Hepatocyte (in vitro differentiated cells): ENCODE measurements around the gene CALD1. TPM values are rescaled to one million over a fixed set of nuclear protein-coding genes. Genes with fewer than 3 reads are reported as not detected.

Experiments used
- DNase-seq: peaks from one replicate; pipeline ENCODE4 v3.0.0-alpha.2; 2016; ENCODE audit warnings: low spot score
- H2AFZ ChIP-seq: fragments of 200-600 bp; sonication (generic); 2 replicates; pipeline ENCODE4 v1.6.0; 2016; ENCODE audit warnings: antibody characterized with exemption, mild to moderate bottlenecking
- H3K27ac ChIP-seq: fragments of 200-600 bp; sonication (generic); 2 replicates; pipeline ENCODE4 v1.5.1; 2016; ENCODE audit warnings: mild to moderate bottlenecking
- H3K27me3 ChIP-seq: fragments of 200-600 bp; sonication (generic); 2 replicates; pipeline ENCODE4 v1.6.1; 2016
- H3K36me3 ChIP-seq: fragments of 200-600 bp; sonication (generic); replicated peaks from 2 replicates; pipeline ENCODE4 v1.5.1; 2016; ENCODE audit warnings: low read depth; ENCODE audit not compliant: insufficient read depth
- H3K4me1 ChIP-seq: fragments of 200-600 bp; sonication (generic); 2 replicates; pipeline ENCODE4 v1.5.1; 2016; ENCODE audit warnings: mild to moderate bottlenecking, moderate library complexity; ENCODE audit not compliant: insufficient read depth
- H3K4me2 ChIP-seq: fragments of 200-600 bp; sonication (generic); 2 replicates; pipeline ENCODE4 v1.6.0; 2016
- H3K4me3 ChIP-seq: fragments of 200-600 bp; sonication (generic); 2 replicates; pipeline ENCODE4 v1.5.1; 2016; ENCODE audit warnings: mild to moderate bottlenecking
- H3K79me2 ChIP-seq: fragments of 200-600 bp; sonication (generic); 2 replicates; pipeline ENCODE4 v1.6.0; 2017; ENCODE audit warnings: mild to moderate bottlenecking
- H3K9me2 ChIP-seq: fragments of 200-600 bp; sonication (generic); replicated peaks from 2 replicates; pipeline ENCODE4 v1.6.0; 2017; ENCODE audit warnings: mild to moderate bottlenecking; ENCODE audit not compliant: insufficient read depth
- H3K9me3 ChIP-seq: fragments of 200-600 bp; sonication (generic); 2 replicates; pipeline ENCODE4 v1.5.1; 2016; ENCODE audit warnings: low read depth, mild to moderate bottlenecking
- H4K20me1 ChIP-seq: fragments of 200-600 bp; sonication (generic); 2 replicates; pipeline ENCODE4 v1.6.0; 2016; ENCODE audit warnings: mild to moderate bottlenecking; ENCODE audit not compliant: insufficient read depth, poor library complexity, severe bottlenecking
- EZH2 ChIP-seq: fragments of 200-600 bp; sonication (generic); IDR thresholded peaks from 2 replicates; pipeline ENCODE4 v1.6.1; 2016; ENCODE audit warnings: antibody characterized with exemption, mild to moderate bottlenecking, borderline replicate concordance
- EZH2phosphoT487 ChIP-seq: fragments of 200-600 bp; sonication (generic); IDR thresholded peaks from one replicate; pipeline ENCODE4 v1.6.1; 2018; ENCODE audit warnings: antibody characterized with exemption, mild to moderate bottlenecking, low read depth, moderate library complexity; ENCODE audit not compliant: unreplicated experiment, severe bottlenecking
- WGBS: methylation state at CpG from one replicate; pipeline ENCODE4 v1.1.6; 2016; ENCODE audit warnings: low lambda C conversion rate; ENCODE audit errors: missing lambda C conversion rate; 5-methylcytosine and 5-hydroxymethylcytosine counted together
- polyA plus RNA-seq: library from polyadenylated mRNA; unstranded; fragments of >200 nt; fragmentation: Nextera tagmentation; extraction: Ambion mirVana; gene quantifications from 2 replicates; pipeline ENCODE4 v1.2.1, GENCODE V29; 2016
- total RNA-seq: library from RNA; depleted of rRNA; stranded (reverse); fragments of >200 nt; gene quantifications from 2 replicates; pipeline ENCODE4 v1.2.3, GENCODE V29; 2014
- TF ChIP-seq, protein P1 (sequence below): fragments of 200-600 bp; sonication (generic); IDR thresholded peaks from 2 replicates; pipeline ENCODE4 v1.5.1; 2016; ENCODE audit warnings: antibody characterized with exemption, mild to moderate bottlenecking; ENCODE audit not compliant: poor library complexity

Gene CALD1
- total and polyA plus RNA-seq, 2 experiments from 2014 or later, result 207 to 333 TPM

DNA sequence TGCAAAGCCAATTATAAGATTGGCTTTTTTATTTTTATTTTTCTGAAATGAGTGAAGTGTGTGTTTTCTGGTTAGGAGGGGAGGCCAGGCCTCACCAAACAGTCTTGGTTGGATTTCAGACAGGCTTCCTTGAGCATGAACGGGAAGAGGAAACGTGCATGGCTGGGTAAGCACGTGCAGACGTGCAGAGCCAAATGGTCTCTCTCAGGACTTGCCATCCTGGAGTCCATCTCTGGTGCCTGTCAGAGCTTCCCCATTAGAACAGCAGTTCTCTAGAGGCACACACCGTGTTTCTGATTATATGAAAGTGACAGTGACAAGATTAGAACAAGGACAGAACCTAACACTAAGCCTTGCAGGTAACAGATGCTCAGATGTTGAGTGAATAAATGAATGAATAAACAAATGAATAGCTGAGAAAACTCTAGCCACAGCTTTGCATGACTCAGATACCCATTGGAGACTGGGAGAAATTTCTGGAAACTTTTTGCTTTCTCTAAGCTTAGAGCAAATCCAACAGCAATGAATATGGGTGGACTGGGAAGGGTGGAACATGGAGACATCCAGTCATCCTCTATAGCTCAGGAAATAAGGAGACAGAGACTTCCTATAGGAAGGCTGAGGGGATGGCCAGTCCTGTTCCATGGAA, 11.8 kb upstream of the CALD1 start:
- no peaks in the 10 kb centered on the region for H4K20me1 ChIP-seq
- no peak overlapping the region for H2AFZ ChIP-seq
- WGBS, result 85% methylated on average over 5 of the region's 5 CpGs
- no peaks in the 10 kb centered on the region for H3K9me3 ChIP-seq
- H3K4me3 ChIP-seq, result no peak overlapping the region
- no peaks in the 10 kb centered on the region for H3K79me2 ChIP-seq
- H3K4me2 ChIP-seq, result no peak overlapping the region
- H3K27me3 ChIP-seq, result no peaks in the 10 kb centered on the region
- no peak for DNase-seq
- H3K36me3 ChIP-seq, result no peaks in the 10 kb centered on the region
- TF ChIP-seq EZH2, result no peak
- TF ChIP-seq, protein P1, sequence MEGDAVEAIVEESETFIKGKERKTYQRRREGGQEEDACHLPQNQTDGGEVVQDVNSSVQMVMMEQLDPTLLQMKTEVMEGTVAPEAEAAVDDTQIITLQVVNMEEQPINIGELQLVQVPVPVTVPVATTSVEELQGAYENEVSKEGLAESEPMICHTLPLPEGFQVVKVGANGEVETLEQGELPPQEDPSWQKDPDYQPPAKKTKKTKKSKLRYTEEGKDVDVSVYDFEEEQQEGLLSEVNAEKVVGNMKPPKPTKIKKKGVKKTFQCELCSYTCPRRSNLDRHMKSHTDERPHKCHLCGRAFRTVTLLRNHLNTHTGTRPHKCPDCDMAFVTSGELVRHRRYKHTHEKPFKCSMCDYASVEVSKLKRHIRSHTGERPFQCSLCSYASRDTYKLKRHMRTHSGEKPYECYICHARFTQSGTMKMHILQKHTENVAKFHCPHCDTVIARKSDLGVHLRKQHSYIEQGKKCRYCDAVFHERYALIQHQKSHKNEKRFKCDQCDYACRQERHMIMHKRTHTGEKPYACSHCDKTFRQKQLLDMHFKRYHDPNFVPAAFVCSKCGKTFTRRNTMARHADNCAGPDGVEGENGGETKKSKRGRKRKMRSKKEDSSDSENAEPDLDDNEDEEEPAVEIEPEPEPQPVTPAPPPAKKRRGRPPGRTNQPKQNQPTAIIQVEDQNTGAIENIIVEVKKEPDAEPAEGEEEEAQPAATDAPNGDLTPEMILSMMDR, result no peak
- no peak for TF ChIP-seq EZH2phosphoT487
- H3K9me2 ChIP-seq, result no peaks in the 10 kb centered on the region
- H3K4me1 ChIP-seq, result no peaks in the 10 kb centered on the region
- H3K27ac ChIP-seq, result peak overlapping the region; percentile 21

DNA sequence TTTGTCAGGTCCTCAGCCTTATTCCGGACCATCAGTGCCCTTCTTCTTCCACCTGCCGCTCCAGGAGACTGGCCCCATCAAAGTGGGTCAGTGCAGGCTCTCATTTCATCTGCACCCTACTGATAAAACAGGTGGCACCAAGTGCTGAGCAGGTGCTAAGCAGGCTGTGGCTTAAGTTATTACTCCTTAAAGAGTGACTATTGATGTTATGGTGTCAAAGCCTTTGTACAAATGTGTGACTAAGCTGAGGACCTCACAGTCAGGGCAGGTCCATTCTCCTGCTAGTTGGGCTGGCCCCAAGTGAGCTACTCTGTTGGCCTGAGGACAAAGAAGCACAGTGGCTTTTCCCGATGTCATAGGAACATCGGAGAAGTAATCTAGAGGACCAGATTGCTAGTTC, 11.2 kb upstream of the CALD1 start:
- Histone ChIP-seq H2AFZ (no peak overlapping the region), H3K9me3 (no peaks in the 10 kb centered on the region), H3K27me3 (no peaks in the 10 kb centered on the region), H3K4me3 (no peak overlapping the region), H3K79me2 (no peaks in the 10 kb centered on the region), H3K4me2 (no peak overlapping the region), H3K27ac (no peak overlapping the region), H3K4me1 (no peaks in the 10 kb centered on the region), H3K9me2 (no peaks in the 10 kb centered on the region), H3K36me3 (no peaks in the 10 kb centered on the region), H4K20me1 (no peaks in the 10 kb centered on the region)
- no peak for DNase-seq
- TF ChIP-seq EZH2phosphoT487 (no peak), EZH2 (no peak)
- TF ChIP-seq, protein P1, result no peak
- WGBS, result 98% methylated on average over 4 of the region's 4 CpGs

DNA sequence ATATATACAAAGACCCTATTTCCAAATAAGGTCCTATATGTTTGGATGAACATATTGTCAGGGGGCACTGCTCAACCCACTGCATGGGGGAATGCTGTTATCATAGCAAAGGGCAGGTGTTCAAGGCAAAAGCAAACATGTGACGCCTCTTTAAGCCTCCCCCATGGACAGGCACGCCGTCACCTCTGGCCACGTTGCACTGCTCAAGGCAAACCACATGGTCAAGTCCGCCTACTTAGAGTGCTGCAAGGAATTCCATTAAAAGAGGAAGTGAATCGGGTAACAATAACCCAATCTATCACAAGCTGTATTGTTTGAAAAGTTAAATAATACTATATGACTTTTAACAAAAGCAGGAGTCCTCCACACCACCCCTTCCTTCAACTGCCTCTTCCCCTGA, 8.8 kb upstream of the CALD1 start:
- H3K9me3 ChIP-seq, result no peaks in the 10 kb centered on the region
- no peak for DNase-seq
- H2AFZ ChIP-seq, result no peak overlapping the region
- H3K27ac ChIP-seq, result no peak overlapping the region
- H3K79me2 ChIP-seq, result no peaks in the 10 kb centered on the region
- no peaks in the 10 kb centered on the region for H3K27me3 ChIP-seq
- no peaks in the 10 kb centered on the region for H3K9me2 ChIP-seq
- H3K36me3 ChIP-seq, result no peaks in the 10 kb centered on the region
- no peak overlapping the region for H3K4me2 ChIP-seq
- H3K4me3 ChIP-seq, result no peak overlapping the region
- no peaks in the 10 kb centered on the region for H4K20me1 ChIP-seq
- TF ChIP-seq, protein P1, result no peak
- TF ChIP-seq EZH2 (no peak), EZH2phosphoT487 (no peak)
- no peaks in the 10 kb centered on the region for H3K4me1 ChIP-seq
- WGBS, result 75% methylated on average over 6 of the region's 6 CpGs
